ENCODE data around the gene VPS39.

- no peak for TF ChIP-seq CTCF (IDR thresholded peaks at IDR 0.05)
- TF ChIP-seq POLR2A (IDR thresholded peaks at IDR 0.05), result no peak
These were observed 25.7 kb downstream of the VPS39 start for GRCh38 chr15:42182328-42182886.
